ENCODE measurements around the gene VAV3. TPM values are rescaled to one million over a fixed set of nuclear protein-coding genes. Genes with fewer than 3 reads are reported as not detected.

VAV3 gene
- total RNA-seq, 1 experiment from 2014 or later = not detected

GRCh38 chr1:107637101-107637500 lies 327.9 kb downstream of the VAV3 start:
- no peak for TF ChIP-seq POLR2AphosphoS5 (IDR thresholded peaks at IDR 0.05; ENCODE audit: low read depth, low read length)
- TF ChIP-seq FOSL1 (IDR thresholded peaks at IDR 0.05; ENCODE audit: low read depth) = no peak
- no peak for TF ChIP-seq EZH2 (IDR thresholded peaks at IDR 0.05)
- TF ChIP-seq ZNF274 (IDR thresholded peaks at IDR 0.05; ENCODE audit: low read depth, low read length) = no peak
- no peak for TF ChIP-seq MAX (IDR thresholded peaks at IDR 0.05)
- no peak for TF ChIP-seq ZBTB33 (IDR thresholded peaks at IDR 0.05; ENCODE audit: extremely low read depth, insufficient replicate concordance, low read length)
- no peak for TF ChIP-seq JUND (IDR thresholded peaks at IDR 0.05)
- TF ChIP-seq EGR1 (IDR thresholded peaks at IDR 0.05; ENCODE audit: low read depth) = no peak
- no peak for TF ChIP-seq CEBPB (IDR thresholded peaks at IDR 0.05; ENCODE audit: low read depth)
- no peak overlapping the region for H2AFZ ChIP-seq (ENCODE audit: low read depth, low read length, poor library complexity, severe bottlenecking)
- H3K4me2 ChIP-seq (ENCODE audit: low read length) = no peak overlapping the region
- H3K36me3 ChIP-seq (ENCODE audit: control insufficient read depth in 1 of 2, insufficient read depth in 2 of 2, low read length in 2 of 2) = no peaks in the 10 kb centered on the region
- ATAC-seq (no peak), DNase-seq (ENCODE audit: low read depth, low spot score) (no peak)
- H3K9me3 ChIP-seq (ENCODE audit: control insufficient read depth in 1 of 2, insufficient read depth in 1 of 2, low read depth in 1 of 2, low read length in 2 of 2) = peaks cover 0 to 13% of the 10 kb centered on the region in 2 experiments; a peak in 1 of 4 replicates
- intact Hi-C loops (cut with micrococcal nuclease) = no loop called here
- no peak overlapping the region for H3K9ac ChIP-seq (ENCODE audit: low read length)
- no peaks in the 10 kb centered on the region for H4K20me1 ChIP-seq (ENCODE audit: insufficient read depth)
- ChIA-PET RAD21 (ENCODE audit: low non-redundant PET in 1 of 2, low total read pairs in 2 of 2, uncharacterized antibody in 2 of 2, unreplicated experiment in 2 of 2) (no interaction called here), CTCF (no interaction called here), POLR2A (no interaction called here)
- no TSS peak for BruUV-seq (replicated peaks)
- no peaks in the 10 kb centered on the region for H3K27me3 ChIP-seq (ENCODE audit: insufficient read depth, low read length)
- no peaks in the 10 kb centered on the region for H3K9me2 ChIP-seq (ENCODE audit: insufficient read depth)
- no peaks in the 10 kb centered on the region for H3K4me1 ChIP-seq (ENCODE audit: control insufficient read depth in 1 of 2, insufficient read depth in 2 of 2, low read length in 2 of 2)
- H3K4me3 ChIP-seq (replicated peaks in 1 of 2; ENCODE audit: low read depth in 1 of 2, low read length in 2 of 2) = no peak overlapping the region
- no peaks in the 10 kb centered on the region for H3K79me2 ChIP-seq (ENCODE audit: insufficient read depth, low read length)
- no peak overlapping the region for H3K27ac ChIP-seq (ENCODE audit: low read depth, low read length)

- Histone ChIP-seq H3K79me2 (ENCODE audit: insufficient read depth, low read length) (no peaks in the 10 kb centered on the region), H3K9me3 (ENCODE audit: control insufficient read depth in 1 of 2, insufficient read depth in 1 of 2, low read depth in 1 of 2, low read length in 2 of 2) (peaks cover 0 to 18% of the 10 kb centered on the region in 2 experiments; a peak in 1 of 4 replicates), H3K4me3 (replicated peaks in 1 of 2; ENCODE audit: low read depth in 1 of 2, low read length in 2 of 2) (no peak overlapping the region), H4K20me1 (ENCODE audit: insufficient read depth) (no peaks in the 10 kb centered on the region), H3K27me3 (ENCODE audit: insufficient read depth, low read length) (no peaks in the 10 kb centered on the region), H3K9me2 (ENCODE audit: insufficient read depth) (no peaks in the 10 kb centered on the region), H2AFZ (ENCODE audit: low read depth, low read length, poor library complexity, severe bottlenecking) (no peak overlapping the region), H3K9ac (ENCODE audit: low read length) (no peak overlapping the region), H3K36me3 (ENCODE audit: control insufficient read depth in 1 of 2, insufficient read depth in 2 of 2, low read length in 2 of 2) (no peaks in the 10 kb centered on the region), H3K4me1 (ENCODE audit: control insufficient read depth in 1 of 2, insufficient read depth in 2 of 2, low read length in 2 of 2) (no peaks in the 10 kb centered on the region), H3K4me2 (ENCODE audit: low read length) (no peak overlapping the region), H3K27ac (ENCODE audit: low read depth, low read length) (no peak overlapping the region)
- intact Hi-C loops (cut with micrococcal nuclease) = no loop called here
- no peak for DNase-seq (ENCODE audit: low read depth, low spot score)
- no peak for ATAC-seq
- POLR2A ChIA-PET = no interaction called here
- BruUV-seq (replicated peaks) = no TSS peak
- RAD21 ChIA-PET (ENCODE audit: low non-redundant PET in 1 of 2, low total read pairs in 2 of 2, uncharacterized antibody in 2 of 2, unreplicated experiment in 2 of 2) = no interaction called here
- CTCF ChIA-PET = no interaction called here
- TF ChIP-seq EZH2 (IDR thresholded peaks at IDR 0.05) = no peak
- no peak for TF ChIP-seq SIN3A (IDR thresholded peaks at IDR 0.05; ENCODE audit: low read depth)
- TF ChIP-seq REST (IDR thresholded peaks at IDR 0.05; ENCODE audit: low read depth) = no peak
- no peak for TF ChIP-seq ZNF274 (IDR thresholded peaks at IDR 0.05; ENCODE audit: low read depth, low read length)
- no peak for TF ChIP-seq ZBTB33 (IDR thresholded peaks at IDR 0.05; ENCODE audit: extremely low read depth, insufficient replicate concordance, low read length)
- TF ChIP-seq SRF (IDR thresholded peaks at IDR 0.05; ENCODE audit: low read depth) = no peak
- TF ChIP-seq SP1 (IDR thresholded peaks at IDR 0.05; ENCODE audit: low read depth) = no peak
- no peak for TF ChIP-seq POLR2A (IDR thresholded peaks at IDR 0.05; ENCODE audit: borderline replicate concordance, extremely low read depth, insufficient read depth, insufficient read length)
- TF ChIP-seq EGR1 (IDR thresholded peaks at IDR 0.05; ENCODE audit: low read depth) = no peak
These were observed 331.4 kb downstream of the VAV3 start for GRCh38 chr1:107633596-107633995.
